D721Med (cell line): ENCODE measurements around the gene HNRNPR.
"Not testable (repeated sequence)": the region's sequence is repeated elsewhere in the genome, so short reads cannot be mapped to it uniquely, and the experiment has no call there.

ENCODE experiments used
- DNase-seq: peaks from one replicate; pipeline ENCODE4 v3.0.0; 2011; ENCODE audit warnings: low spot score; ENCODE audit not compliant: insufficient read length
- FAIRE-seq: peaks from 2 replicates; lab custom pipeline; 2011; peaks lifted over from hg19 to GRCh38; lab: Jason Lieb, UNC
- CTCF ChIP-seq: IDR thresholded peaks from 2 replicates; pipeline ENCODE4 v1.5.1; 2012; ENCODE audit warnings: mild to moderate bottlenecking, control low read depth; ENCODE audit not compliant: insufficient read depth; ENCODE audit errors: missing control alignments

Gene HNRNPR

GRCh38 chr1:23384312-23385058, 40.4 kb upstream of the HNRNPR start:
- FAIRE-seq (no peak), DNase-seq (no peak)
- no peak for TF ChIP-seq CTCF

GRCh38 chr1:23383577-23384311, 39.7 kb upstream of the HNRNPR start:
- no peak for FAIRE-seq
- TF ChIP-seq CTCF, result no peak
- no peak for DNase-seq

- no peak for TF ChIP-seq CTCF
- no peak for DNase-seq
- FAIRE-seq, result no peak
Measured at GRCh38 chr1:23381233-23381885, 37.3 kb upstream of the HNRNPR start.

GRCh38 chr1:23380719-23381118, 36.6 kb upstream of the HNRNPR start:
- DNase-seq (no peak), FAIRE-seq (no peak)
- TF ChIP-seq CTCF, result no peak

- FAIRE-seq, DNase-seq: not testable (repeated sequence)
Measured at GRCh38 chr1:23380236-23380635, 36.2 kb upstream of the HNRNPR start.

GRCh38 chr1:23376890-23377811, 33.1 kb upstream of the HNRNPR start:
- no peak for DNase-seq
- no peak for TF ChIP-seq CTCF
- no peak for FAIRE-seq

- not testable (repeated sequence) for FAIRE-seq, DNase-seq
Measured at GRCh38 chr1:23374079-23374735, 30.1 kb upstream of the HNRNPR start.
